GM23248 (cell line): ENCODE measurements around the gene GAB4. TPM values are rescaled to one million over a fixed set of nuclear protein-coding genes. Genes with fewer than 3 reads are reported as not detected.

Experiments used
- DNase-seq: peaks from one replicate; pipeline ENCODE4 v3.0.0-alpha.2; 2015
- H2AFZ ChIP-seq: fragments of 200-600 bp; sonication (generic); 2 replicates; pipeline ENCODE4 v1.6.1; 2016; ENCODE audit warnings: antibody characterized with exemption
- H3F3A ChIP-seq: fragments of 200-600 bp; sonication (generic); 2 replicates; pipeline ENCODE4 v1.6.1; 2016; ENCODE audit warnings: mild to moderate bottlenecking, antibody characterized with exemption, mixed run types; ENCODE audit not compliant: insufficient read depth
- H3K27ac ChIP-seq: fragments of 200-600 bp; sonication (generic); 2 replicates; pipeline ENCODE4 v1.5.1; 2016; ENCODE audit warnings: mild to moderate bottlenecking
- H3K27me3 ChIP-seq: fragments of 200-600 bp; sonication (generic); replicated peaks from 2 replicates; pipeline ENCODE4 v1.6.1; 2016; ENCODE audit warnings: mild to moderate bottlenecking; ENCODE audit not compliant: insufficient read depth
- H3K36me3 ChIP-seq: fragments of 200-600 bp; sonication (generic); 2 replicates; pipeline ENCODE4 v1.6.1; 2016; ENCODE audit warnings: low read depth, mild to moderate bottlenecking
- H3K4me1 ChIP-seq: fragments of 200-600 bp; sonication (generic); 2 replicates; pipeline ENCODE4 v1.6.1; 2016; ENCODE audit warnings: mild to moderate bottlenecking; ENCODE audit not compliant: insufficient read depth
- H3K4me2 ChIP-seq: fragments of 200-600 bp; sonication (generic); one replicate; pipeline ENCODE4 v1.6.1; 2016; ENCODE audit warnings: mild to moderate bottlenecking; ENCODE audit not compliant: unreplicated experiment
- H3K4me3 ChIP-seq: fragments of 200-600 bp; sonication (generic); 2 replicates; pipeline ENCODE4 v1.5.1; 2016; ENCODE audit warnings: mild to moderate bottlenecking
- H3K79me2 ChIP-seq: fragments of 200-600 bp; sonication (generic); 2 replicates; pipeline ENCODE4 v1.6.1; 2016; ENCODE audit warnings: mild to moderate bottlenecking; ENCODE audit not compliant: insufficient read depth
- H3K9ac ChIP-seq: fragments of 200-600 bp; sonication (generic); 2 replicates; pipeline ENCODE4 v1.6.1; 2016; ENCODE audit warnings: mild to moderate bottlenecking
- H3K9me2 ChIP-seq: fragments of 200-600 bp; sonication (generic); 2 replicates; pipeline ENCODE4 v1.6.1; 2016; ENCODE audit warnings: mixed run types, mild to moderate bottlenecking, moderate library complexity; ENCODE audit not compliant: insufficient read depth
- H3K9me3 ChIP-seq: fragments of 200-600 bp; sonication (generic); one replicate; pipeline ENCODE4 v1.6.1; 2017; ENCODE audit warnings: low read depth
- H4K20me1 ChIP-seq: fragments of 200-600 bp; sonication (generic); 2 replicates; pipeline ENCODE4 v1.6.0; 2016; ENCODE audit not compliant: insufficient read depth
- EZH2 ChIP-seq: fragments of 200-600 bp; sonication (generic); IDR thresholded peaks from 2 replicates; pipeline ENCODE4 v1.6.1; 2018; ENCODE audit warnings: antibody characterized with exemption, mild to moderate bottlenecking; ENCODE audit not compliant: insufficient read depth, poor library complexity, severe bottlenecking
- EZH2phosphoT487 ChIP-seq: fragments of 200-600 bp; sonication (generic); IDR thresholded peaks from 2 replicates; pipeline ENCODE4 v1.6.1; 2018; ENCODE audit warnings: antibody characterized with exemption, moderate library complexity, mild to moderate bottlenecking, low read depth; ENCODE audit not compliant: insufficient read depth
- WGBS, 2 experiments: methylation state at CpG; one replicate each; pipeline ENCODE4 v1.1.6; 2015 to 2017; ENCODE audit warnings: low lambda C conversion rate in 2 of 2, low coverage in 1 of 2; ENCODE audit errors: missing lambda C conversion rate in 2 of 2; 5-methylcytosine and 5-hydroxymethylcytosine counted together
- in situ Hi-C: fragments of 300-500 bp; cut with MboI; formaldehyde crosslinking; loops from 2 replicates; pipeline ENCODE4 v1.15.0; 2020
- polyA plus RNA-seq: library from polyadenylated mRNA; unstranded; fragments of >200 nt; fragmentation: Nextera tagmentation; extraction: Ambion mirVana; gene quantifications from 2 replicates; pipeline ENCODE4 v1.2.1, GENCODE V29; 2016
- total RNA-seq: library from RNA; depleted of rRNA; stranded (reverse); fragments of >200 nt; shearing (Covaris generic); gene quantifications from 2 replicates; pipeline ENCODE4 v1.2.3, GENCODE V29; 2014

The GAB4 gene
- total and polyA plus RNA-seq, 2 experiments from 2014 or later = not detected

- H3K9ac ChIP-seq = no peak overlapping the region
- TF ChIP-seq EZH2 (no peak), EZH2phosphoT487 (no peak)
- no peaks in the 10 kb centered on the region for H3K36me3 ChIP-seq
- no peak for DNase-seq
- H3K9me3 ChIP-seq = no peaks in the 10 kb centered on the region
- H4K20me1 ChIP-seq = no peaks in the 10 kb centered on the region
- H3K27ac ChIP-seq = no peak overlapping the region
- H3K4me1 ChIP-seq = no peaks in the 10 kb centered on the region
- no peak overlapping the region for H2AFZ ChIP-seq
- H3F3A ChIP-seq = no peaks in the 10 kb centered on the region
- no peaks in the 10 kb centered on the region for H3K9me2 ChIP-seq
- no peak overlapping the region for H3K4me2 ChIP-seq
- no peaks in the 10 kb centered on the region for H3K27me3 ChIP-seq
- no peaks in the 10 kb centered on the region for H3K79me2 ChIP-seq
- H3K4me3 ChIP-seq = no peak overlapping the region
- 43 to 53% methylated on average over 2 of the region's 2 CpGs for WGBS, 2 experiments
- in situ Hi-C loops = no loop called here
These were observed 49.5 kb downstream of the GAB4 start for GRCh38 chr22:16958475-16958874.

- no peaks in the 10 kb centered on the region for H4K20me1 ChIP-seq
- H3K4me3 ChIP-seq = no peak overlapping the region
- no peak overlapping the region for H3K9ac ChIP-seq
- no peak overlapping the region for H2AFZ ChIP-seq
- DNase-seq = no peak
- TF ChIP-seq EZH2 = no peak
- TF ChIP-seq EZH2phosphoT487 = no peak
- no peaks in the 10 kb centered on the region for H3K27me3 ChIP-seq
- no peaks in the 10 kb centered on the region for H3K9me3 ChIP-seq
- H3K4me1 ChIP-seq = no peaks in the 10 kb centered on the region
- no peaks in the 10 kb centered on the region for H3K36me3 ChIP-seq
- H3K4me2 ChIP-seq = no peak overlapping the region
- in situ Hi-C loops = no loop called here
- no peaks in the 10 kb centered on the region for H3K9me2 ChIP-seq
- H3F3A ChIP-seq = no peaks in the 10 kb centered on the region
- H3K79me2 ChIP-seq = no peaks in the 10 kb centered on the region
- no peak overlapping the region for H3K27ac ChIP-seq
- whole genome bisulfite sequencing, 2 experiments = 38 to 48% methylated on average over 7 of the region's 7 CpGs
These were observed 50.2 kb downstream of the GAB4 start for GRCh38 chr22:16957781-16958180.

- no peaks in the 10 kb centered on the region for H3K79me2 ChIP-seq
- H3K27ac ChIP-seq = no peak overlapping the region
- no peak overlapping the region for H3K9ac ChIP-seq
- H3F3A ChIP-seq = no peaks in the 10 kb centered on the region
- no peaks in the 10 kb centered on the region for H3K36me3 ChIP-seq
- H3K9me2 ChIP-seq = no peaks in the 10 kb centered on the region
- no peak overlapping the region for H3K4me3 ChIP-seq
- no peaks in the 10 kb centered on the region for H3K4me1 ChIP-seq
- TF ChIP-seq EZH2phosphoT487 (no peak), EZH2 (no peak)
- H3K27me3 ChIP-seq = no peaks in the 10 kb centered on the region
- DNase-seq = no peak
- no peak overlapping the region for H3K4me2 ChIP-seq
- no peak overlapping the region for H2AFZ ChIP-seq
- WGBS, 2 experiments = 53 to 57% methylated on average over 6 of the region's 6 CpGs
- in situ Hi-C loops = no loop called here
- H4K20me1 ChIP-seq = no peaks in the 10 kb centered on the region
- H3K9me3 ChIP-seq = no peaks in the 10 kb centered on the region
These were observed 51.7 kb downstream of the GAB4 start for GRCh38 chr22:16956290-16956689.

GRCh38 chr22:16955678-16956210 lies 52.3 kb downstream of the GAB4 start:
- no peaks in the 10 kb centered on the region for H3K27me3 ChIP-seq
- no peaks in the 10 kb centered on the region for H3F3A ChIP-seq
- DNase-seq = no peak
- no peaks in the 10 kb centered on the region for H3K9me3 ChIP-seq
- H3K9ac ChIP-seq = no peak overlapping the region
- H3K9me2 ChIP-seq = no peaks in the 10 kb centered on the region
- in situ Hi-C loops = no loop called here
- no peaks in the 10 kb centered on the region for H3K79me2 ChIP-seq
- TF ChIP-seq EZH2 = no peak
- TF ChIP-seq EZH2phosphoT487 = no peak
- no peaks in the 10 kb centered on the region for H3K4me1 ChIP-seq
- H3K27ac ChIP-seq = no peak overlapping the region
- no peaks in the 10 kb centered on the region for H3K36me3 ChIP-seq
- no peak overlapping the region for H3K4me3 ChIP-seq
- no peak overlapping the region for H3K4me2 ChIP-seq
- no peaks in the 10 kb centered on the region for H4K20me1 ChIP-seq
- no peak overlapping the region for H2AFZ ChIP-seq
- WGBS, 2 experiments = 0 to 6% methylated on average over 2 of the region's 2 CpGs

- Histone ChIP-seq H3K4me3 (no peak overlapping the region), H3K27me3 (no peaks in the 10 kb centered on the region), H2AFZ (no peak overlapping the region), H3K36me3 (no peaks in the 10 kb centered on the region), H3K9ac (no peak overlapping the region), H3K27ac (no peak overlapping the region), H4K20me1 (no peaks in the 10 kb centered on the region), H3K4me2 (no peak overlapping the region), H3F3A (no peaks in the 10 kb centered on the region), H3K9me2 (no peaks in the 10 kb centered on the region), H3K4me1 (no peaks in the 10 kb centered on the region), H3K79me2 (no peaks in the 10 kb centered on the region), H3K9me3 (no peaks in the 10 kb centered on the region)
- WGBS, 2 experiments = 28 to 32% methylated on average over 5 of the region's 5 CpGs
- in situ Hi-C loops = no loop called here
- DNase-seq = no peak
- TF ChIP-seq EZH2phosphoT487 (no peak), EZH2 (no peak)
These were observed 52.9 kb downstream of the GAB4 start for GRCh38 chr22:16955081-16955480.
